B cell (primary cell): ENCODE results near the gene KRTAP10-3. TPM values are rescaled to one million over a fixed set of nuclear protein-coding genes. Genes with fewer than 3 reads are reported as not detected.
"Not testable (repeated sequence)": the region's sequence is repeated elsewhere in the genome, so short reads cannot be mapped to it uniquely, and the experiment has no call there.

ENCODE experiments used
- ATAC-seq: fragments of 200-7000 bp; cut with Tn5 transposase; one replicate; pipeline ENCODE4 v1.10.0; 2021; ENCODE audit warnings: low read depth, mild to moderate bottlenecking, moderate number of reproducible peaks, moderate library complexity
- CTCF ChIA-PET: fragments of 350-600 bp; sonication (Branson Sonifier 250); formaldehyde crosslinking; loops from one replicate; lab custom pipeline; 2021; ENCODE audit warnings: antibody characterized with exemption, inconsistent platforms; lab: Charles Lee
- POLR2A ChIA-PET: fragments of 350-600 bp; sonication (Branson Sonifier 250); formaldehyde crosslinking; loops from one replicate; lab custom pipeline; 2021; ENCODE audit warnings: antibody characterized with exemption; lab: Charles Lee
- DNase-seq: peaks from one replicate; pipeline ENCODE4 v3.0.0; 2013
- H2AFZ ChIP-seq: 2 replicates; pipeline ENCODE4 v1.6.1; 2012; ENCODE audit warnings: mild to moderate bottlenecking, low read depth, low read length; ENCODE audit not compliant: insufficient read depth, poor library complexity, severe bottlenecking
- H3K27ac ChIP-seq, 2 donors: 1 replicate in 1 of 2; 2 replicates in 1 of 2; pipeline ENCODE4 v1.5.1; 2012 to 2013; ENCODE audit warnings: low read length in 2 of 2, mild to moderate bottlenecking in 2 of 2, moderate library complexity in 1 of 2
- H3K27me3 ChIP-seq, 4 experiments: fragments of 200-600 bp in 1 of 4; sonication (generic) in 1 of 4; replicated peaks in 1 of 4; 1 replicate in 2 of 4; 2 replicates in 2 of 4; pipeline versions ENCODE4 v1.6.1 to v1.7.0; 2013 to 2016; ENCODE audit warnings: low read length in 3 of 4, mild to moderate bottlenecking in 2 of 4, mixed read lengths in 1 of 4, moderate library complexity in 1 of 4; ENCODE audit not compliant: insufficient read depth in 4 of 4, control insufficient read depth in 3 of 4; ENCODE audit errors: control extremely low read depth in 1 of 4
- H3K36me3 ChIP-seq, 2 experiments: replicated peaks in 1 of 2; 1 replicate in 1 of 2; 2 replicates in 1 of 2; pipeline versions ENCODE4 v1.6.1 to v1.7.1; 2013; ENCODE audit warnings: low read length in 1 of 2; ENCODE audit not compliant: insufficient read depth in 2 of 2, control insufficient read depth in 1 of 2; ENCODE audit errors: control extremely low read depth in 1 of 2, extremely low read depth in 1 of 2
- H3K4me1 ChIP-seq, 2 donors: fragments of 200-600 bp in 1 of 2; sonication (generic) in 1 of 2; 1 replicate in 1 of 2; 2 replicates in 1 of 2; pipeline versions ENCODE4 v1.5.1 to v1.6.1; 2013 to 2017; ENCODE audit warnings: low read length in 2 of 2; ENCODE audit not compliant: control insufficient read depth in 2 of 2, insufficient read depth in 2 of 2
- H3K4me2 ChIP-seq: replicated peaks from 2 replicates; pipeline ENCODE3; 2012; ENCODE audit warnings: mild to moderate bottlenecking, low read depth, low read length; ENCODE audit not compliant: poor library complexity, severe bottlenecking
- H3K4me3 ChIP-seq, 5 experiments: fragments of 200-600 bp in 1 of 5; sonication (generic) in 1 of 5; 1 replicate in 3 of 5; 2 replicates in 2 of 5; pipeline versions ENCODE4 v1.5.1 to v1.7.0; 2011 to 2016; ENCODE audit warnings: low read length in 4 of 5, mild to moderate bottlenecking in 4 of 5, low read depth in 2 of 5, control low read depth in 1 of 5, moderate library complexity in 1 of 5; ENCODE audit not compliant: insufficient read depth in 1 of 5; ENCODE audit errors: control extremely low read depth in 1 of 5, extremely low read depth in 1 of 5
- H3K79me2 ChIP-seq: fragments of 200-600 bp; sonication (generic); one replicate; pipeline ENCODE4 v1.6.0; 2016; ENCODE audit warnings: low read length; ENCODE audit not compliant: control insufficient read depth, insufficient read depth
- H3K9ac ChIP-seq: fragments of 200-600 bp; sonication (generic); 2 replicates; pipeline ENCODE4 v1.6.1; 2017; ENCODE audit warnings: mild to moderate bottlenecking, low read length, moderate library complexity
- H3K9me3 ChIP-seq, 3 donors: one replicate each; pipeline versions ENCODE4 v1.6.1 to v1.7.1; 2013; ENCODE audit warnings: low read length in 2 of 3; ENCODE audit not compliant: control insufficient read depth in 2 of 3, insufficient read depth in 1 of 3; ENCODE audit errors: control extremely low read depth in 1 of 3
- H4K20me1 ChIP-seq: 2 replicates; pipeline ENCODE4 v1.6.0; 2012; ENCODE audit warnings: mild to moderate bottlenecking, low read length; ENCODE audit not compliant: insufficient read depth, control insufficient read depth, poor library complexity, severe bottlenecking
- H3K27ac Mint-ChIP-seq: one replicate; pipeline ENCODE4 v1.8.0; 2021; ENCODE audit warnings: mixed read lengths
- H3K27me3 Mint-ChIP-seq: one replicate; pipeline ENCODE4 v1.8.0; 2021; ENCODE audit warnings: mixed read lengths
- H3K4me1 Mint-ChIP-seq: one replicate; pipeline ENCODE4 v1.8.0; 2021; ENCODE audit warnings: mixed read lengths
- H3K4me3 Mint-ChIP-seq: one replicate; pipeline ENCODE4 v1.8.0; 2021; ENCODE audit warnings: mixed read lengths
- H3K9me3 Mint-ChIP-seq: one replicate; pipeline ENCODE4 v1.8.0; 2022; ENCODE audit warnings: mixed read lengths; ENCODE audit not compliant: insufficient read depth
- CTCF ChIP-seq: fragments of 200-600 bp; IDR thresholded peaks from one replicate; pipeline ENCODE4 v1.8.0; 2022; ENCODE audit warnings: antibody characterized with exemption, mild to moderate bottlenecking
- EZH2 ChIP-seq: IDR thresholded peaks from 2 replicates; pipeline ENCODE4 v1.6.1; 2012; ENCODE audit warnings: borderline replicate concordance, low read depth, mild to moderate bottlenecking, moderate library complexity, low read length; ENCODE audit not compliant: insufficient read depth, poor library complexity, severe bottlenecking
- WGBS: methylation state at CpG from one replicate; pipeline ENCODE4 v1.1.5; 2013; ENCODE audit warnings: missing lambda C conversion rate; ENCODE audit not compliant: insufficient coverage; 5-methylcytosine and 5-hydroxymethylcytosine counted together
- intact Hi-C: fragments of 100-400 bp; cut with micrococcal nuclease; formaldehyde crosslinking; loops from one replicate; pipeline ENCODE4 v1.10.0; 2022
- polyA plus RNA-seq: library from polyadenylated mRNA; depleted of rRNA; stranded (reverse); fragments of >200 nt; gene quantifications from 2 replicates; pipeline ENCODE4 v1.2.3, GENCODE V29; 2012
- total RNA-seq, 2 donors: library from RNA; stranded (reverse); fragments of 120-200 nt in 1 of 2; gene quantifications; 1 replicate in 1 of 2; 2 replicates in 1 of 2; pipeline versions ENCODE4 v1.2.3 to v1.2.4, GENCODE V29; 2013 to 2022

Gene KRTAP10-3
- total and polyA plus RNA-seq, 2 donors (not counting 1 experiment from before 2014, with no cell fraction given), result 0.40 TPM; not detected in 1

DNA sequence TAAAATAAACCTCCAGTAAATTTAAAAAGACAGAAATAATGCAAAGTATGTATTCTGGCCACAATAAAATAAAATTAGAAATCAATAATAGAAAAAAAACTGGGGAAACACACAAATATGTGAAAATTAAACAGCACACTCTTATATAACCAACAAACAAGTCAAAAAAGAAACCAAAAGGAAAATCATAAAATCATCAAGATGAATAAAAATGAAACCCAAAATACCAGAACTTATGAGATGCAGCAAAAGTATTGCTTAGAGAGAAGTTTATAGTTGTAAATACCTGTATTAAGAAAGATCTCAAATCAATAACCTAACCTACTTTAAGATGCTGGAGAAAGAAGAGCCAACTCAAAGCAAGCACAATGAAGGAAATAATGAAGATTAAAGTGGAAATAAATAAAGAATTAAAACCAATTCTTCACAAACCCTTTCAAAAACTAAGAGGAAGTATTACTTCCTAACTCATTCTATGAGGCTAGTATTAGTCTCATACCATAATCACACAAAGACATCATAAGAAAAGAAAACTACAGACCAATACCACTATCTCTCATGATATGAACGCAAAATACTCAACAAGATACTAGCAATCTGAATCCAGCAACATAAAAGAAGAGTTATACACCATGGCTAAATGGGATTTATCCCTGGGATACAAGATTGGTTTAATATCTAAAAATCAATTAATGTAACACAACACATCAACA is 6.4 kb upstream of the KRTAP10-3 start:
- H3K4me3 ChIP-seq, result no peak overlapping the region
- ChIA-PET POLR2A (no interaction called here), CTCF (no interaction called here)
- H4K20me1 ChIP-seq, result no peaks in the 10 kb centered on the region
- H3K27ac ChIP-seq, result peak overlapping the region; percentile 64 to 78
- no peaks in the 10 kb centered on the region for H3K36me3 ChIP-seq
- ATAC-seq (peak; percentile 47), DNase-seq (peak; percentile 37)
- H3K4me2 ChIP-seq, result peak overlapping the region; percentile 52
- WGBS, result no CpG with 5 or more reads among the region's 1 CpG
- TF ChIP-seq EZH2 (no peak), CTCF (no peak)
- H3K79me2 ChIP-seq, result no peaks in the 10 kb centered on the region
- no peaks in the 10 kb centered on the region for H3K27me3 ChIP-seq
- H3K9me3 ChIP-seq, result peaks cover 0 to 7% (median 4%) of the 10 kb centered on the region in 3 donors
- H3K4me1 Mint-ChIP-seq, result peaks cover 41% of the 10 kb centered on the region
- peaks cover 7% of the 10 kb centered on the region for H3K9me3 Mint-ChIP-seq
- peak overlapping the region; percentile 44 for H3K9ac ChIP-seq
- H3K4me3 Mint-ChIP-seq, result peak overlapping the region; percentile 66
- H3K27ac Mint-ChIP-seq, result peak overlapping the region; percentile 89
- peak overlapping the region; percentile 39 for H2AFZ ChIP-seq
- peaks cover 12 to 26% of the 10 kb centered on the region in 2 donors for H3K4me1 ChIP-seq
- intact Hi-C loops, result loop anchor here (5.0 kb wide), 1 partner anchor 547 kb away; no protein-coding TSS in a partner anchor
- H3K27me3 Mint-ChIP-seq, result peaks cover 6% of the 10 kb centered on the region

DNA sequence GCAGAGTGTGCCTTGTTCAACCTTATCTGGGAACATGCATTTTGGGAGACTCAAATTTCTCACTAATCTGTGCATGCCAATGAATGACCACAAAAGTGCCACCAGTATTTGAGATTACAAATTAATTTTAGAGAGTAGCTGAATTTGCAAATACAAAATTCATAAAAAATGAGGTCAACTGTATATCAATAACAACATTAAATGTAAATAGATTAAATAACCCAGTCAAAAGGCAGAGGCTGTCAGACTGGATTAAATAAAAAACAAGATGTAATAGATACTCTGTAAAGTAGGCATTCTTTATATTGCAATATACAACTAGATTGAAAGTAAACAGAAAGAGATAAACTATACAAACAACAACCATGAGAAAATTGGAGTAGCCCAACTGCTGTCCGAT is 5.5 kb upstream of the KRTAP10-3 start:
- ChIA-PET CTCF (no interaction called here), POLR2A (no interaction called here)
- H3K9me3 ChIP-seq, result peaks cover 0 to 9% (median 4%) of the 10 kb centered on the region in 3 donors
- TF ChIP-seq CTCF, result no peak
- TF ChIP-seq EZH2, result no peak
- no peak overlapping the region for H3K4me3 ChIP-seq
- Mint-ChIP-seq H3K27ac (no peak overlapping the region), H3K27me3 (peaks cover 5% of the 10 kb centered on the region), H3K4me3 (no peak overlapping the region), H3K9me3 (peaks cover 9% of the 10 kb centered on the region), H3K4me1 (peaks cover 41% of the 10 kb centered on the region)
- intact Hi-C loops, result no loop called here
- H2AFZ ChIP-seq, result no peak overlapping the region
- no peak overlapping the region for H3K27ac ChIP-seq
- no peak overlapping the region for H3K9ac ChIP-seq
- ATAC-seq (no peak), DNase-seq (no peak)
- H3K36me3 ChIP-seq, result no peaks in the 10 kb centered on the region
- peaks cover 12 to 26% of the 10 kb centered on the region in 2 donors for H3K4me1 ChIP-seq
- no peaks in the 10 kb centered on the region for H3K79me2 ChIP-seq
- no CpG with 5 or more reads among the region's 1 CpG for WGBS
- H4K20me1 ChIP-seq, result no peaks in the 10 kb centered on the region
- no peak overlapping the region for H3K4me2 ChIP-seq
- H3K27me3 ChIP-seq, result no peaks in the 10 kb centered on the region

- peaks cover 0 to 13% (median 4%) of the 10 kb centered on the region in 4 experiments for H3K27me3 ChIP-seq
- H4K20me1 ChIP-seq, H3K27ac Mint-ChIP-seq, H2AFZ ChIP-seq, H3K27ac ChIP-seq, H3K4me3 Mint-ChIP-seq, H3K9me3 Mint-ChIP-seq, H3K4me3 ChIP-seq, H3K4me2 ChIP-seq, H3K79me2 ChIP-seq, DNase-seq, H3K36me3 ChIP-seq, POLR2A ChIA-PET, H3K9ac ChIP-seq, intact Hi-C loops, ATAC-seq: not testable (repeated sequence)
- CTCF ChIA-PET, result interaction anchor here (1.2 kb wide), 1 partner anchor 381 kb away, joined by 3 read pairs; the partner anchor contains the start of gene SLX9
- Mint-ChIP-seq H3K27me3 (peaks cover 41% of the 10 kb centered on the region), H3K4me1 (peaks cover 23% of the 10 kb centered on the region)
- peaks cover 0 to 11% of the 10 kb centered on the region in 2 donors for H3K4me1 ChIP-seq
- WGBS, result 86% methylated on average over 9 of the region's 10 CpGs
- peaks cover 0 to 10% (median 4%) of the 10 kb centered on the region in 3 donors for H3K9me3 ChIP-seq
Observed at GRCh38 chr21:44558329-44558675, 293 bp downstream of the KRTAP10-3 start.
